ENCODE results near the gene KAT2A.

Gene KAT2A

DNA sequence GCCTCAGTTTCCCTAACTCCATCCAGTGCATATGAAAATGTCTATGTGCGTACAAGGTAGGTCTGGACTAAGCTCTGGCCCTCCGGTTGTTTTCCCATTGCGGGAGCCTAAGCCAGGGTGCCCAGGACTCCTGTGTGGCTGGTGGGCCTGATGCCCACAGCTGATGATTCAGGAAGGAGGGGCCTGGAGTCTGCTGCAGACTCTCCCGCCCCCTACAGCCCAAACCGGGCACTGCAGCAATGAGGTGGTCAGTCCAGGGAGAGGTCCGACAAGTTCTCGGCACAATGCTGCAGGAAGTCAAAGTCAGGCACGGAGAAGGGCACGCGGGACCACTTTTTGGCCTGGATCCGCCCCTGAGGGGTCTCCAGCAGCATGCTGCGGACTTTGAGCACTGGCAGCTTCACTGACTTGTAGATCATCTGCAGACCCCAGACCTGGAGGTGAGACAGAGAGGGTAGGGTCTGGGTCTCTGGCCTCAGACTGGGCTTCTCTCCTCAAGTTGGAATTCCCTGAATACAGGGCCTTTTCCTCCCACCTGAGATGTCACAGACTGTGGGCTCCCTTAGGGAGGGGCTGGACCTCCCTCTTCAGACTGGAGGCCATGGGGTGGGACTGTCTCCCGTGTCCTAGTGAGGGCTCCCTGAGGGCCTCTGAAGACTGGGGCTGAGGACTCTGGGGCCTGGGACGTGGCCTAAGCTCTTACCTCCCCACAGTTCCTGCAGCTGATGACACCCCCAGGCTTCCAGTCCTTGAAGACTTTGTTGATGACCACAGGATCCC is 19.5 kb downstream of the KAT2A start:
- H3K27me3 Mint-ChIP-seq = peaks cover 13 to 16% of the 10 kb centered on the region in 2 donors
- no peak overlapping the region for H3K4me3 Mint-ChIP-seq
- H3K9me3 Mint-ChIP-seq = no peaks in the 10 kb centered on the region
- H3K36me3 Mint-ChIP-seq = peaks cover 19 to 32% of the 10 kb centered on the region in 2 donors
- H3K4me1 Mint-ChIP-seq = peaks cover 18% of the 10 kb centered on the region in 2 donors
- no peak overlapping the region for H3K27ac Mint-ChIP-seq
- peak; percentile 58 for DNase-seq
- ATAC-seq (replicated peaks) = peak; percentile 83 to 85

DNA sequence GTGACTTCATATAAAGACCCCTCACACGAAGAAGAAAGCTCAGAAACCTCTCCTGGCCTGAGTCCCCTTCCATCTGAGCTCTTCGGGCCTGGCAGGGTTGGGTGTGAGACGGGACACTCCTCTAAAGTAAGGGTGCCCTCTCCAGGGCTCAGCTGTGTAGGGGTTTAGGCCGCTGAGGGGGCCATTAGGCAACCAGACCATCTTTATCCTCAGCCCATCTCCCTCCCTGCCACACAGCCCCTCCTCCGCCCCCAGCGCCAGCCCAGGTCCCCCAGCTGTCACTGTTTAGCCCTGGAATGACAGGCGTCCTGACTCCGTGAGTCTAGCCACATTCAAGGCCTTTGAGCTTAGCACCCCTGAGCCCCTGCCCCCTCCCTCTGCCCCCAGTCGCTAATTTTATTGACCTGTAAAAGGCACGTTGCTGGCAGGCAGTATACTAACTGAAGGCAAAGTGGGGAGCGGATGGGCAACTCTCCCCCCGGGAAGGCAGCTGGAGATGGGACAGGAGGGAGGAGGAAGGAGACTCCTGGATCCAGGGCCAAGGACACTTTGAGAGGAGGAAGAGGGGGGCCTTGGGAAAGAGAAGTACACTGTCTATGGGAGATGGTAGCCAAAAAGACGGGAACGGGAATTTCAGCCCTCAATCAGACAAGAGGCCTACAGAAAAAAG is 22.3 kb downstream of the KAT2A start:
- Mint-ChIP-seq H3K4me1 (peaks cover 17 to 18% of the 10 kb centered on the region in 2 donors), H3K4me3 (no peak overlapping the region), H3K9me3 (no peaks in the 10 kb centered on the region), H3K36me3 (peaks cover 7 to 16% of the 10 kb centered on the region in 2 donors), H3K27me3 (peaks cover 23 to 30% of the 10 kb centered on the region in 2 donors), H3K27ac (no peak overlapping the region)
- ATAC-seq (replicated peaks) (peak in 1 of 2 donors; percentile 27), DNase-seq (no peak)

DNA sequence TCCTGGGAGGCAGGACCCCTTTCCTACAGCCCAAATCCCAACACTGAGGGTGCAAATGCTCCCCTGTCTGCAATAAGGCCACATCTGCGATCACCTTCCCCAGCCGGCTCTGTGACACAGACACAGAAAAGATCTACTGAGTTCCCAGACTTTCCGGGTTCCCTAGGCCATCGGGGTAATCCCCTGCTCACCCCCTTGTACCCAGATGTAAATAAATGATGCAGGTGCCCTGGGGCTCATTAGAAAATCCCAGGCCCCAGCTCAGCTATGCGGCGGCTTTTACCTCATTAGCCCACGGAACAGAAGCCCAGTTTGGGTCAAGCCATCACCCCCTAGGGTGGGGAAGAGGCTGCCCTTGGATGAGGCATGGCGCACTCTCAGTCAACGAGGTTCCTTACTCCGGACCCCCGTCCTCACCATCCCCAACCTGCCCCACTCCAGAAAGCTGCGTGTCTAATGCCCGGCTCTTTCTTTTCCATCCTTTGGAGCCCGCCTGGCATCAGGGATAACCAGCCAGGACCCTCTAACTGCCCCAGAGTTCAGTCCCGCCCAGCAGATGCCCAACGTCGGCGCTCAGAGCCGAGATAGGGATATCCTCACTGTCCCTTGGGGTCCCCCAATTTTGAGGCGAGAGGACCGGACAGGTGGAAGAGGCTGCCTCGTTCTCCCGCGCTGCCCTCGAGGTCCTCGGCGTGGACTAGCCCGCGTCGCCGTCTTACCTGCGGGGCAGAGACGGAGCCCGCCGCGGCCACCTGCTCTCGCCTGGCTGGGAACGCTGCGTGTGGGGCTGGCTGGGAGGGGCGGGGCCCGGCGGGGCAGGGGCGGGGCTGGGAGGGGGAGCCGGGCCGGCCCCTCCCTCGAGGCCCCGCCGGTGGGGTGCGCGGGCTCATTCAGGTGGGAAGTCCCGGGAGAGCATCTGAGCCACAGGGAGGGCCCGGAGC is 23.2 kb downstream of the KAT2A start, which contains the start of gene ZNF385C:
Gene ZNF385C (minus strand): TSS at position 783 of the 941 bp plus-strand sequence. CDS start 35,417 bp downstream, outside the sequence.
- Mint-ChIP-seq H3K4me1 (peaks cover 17 to 18% of the 10 kb centered on the region in 2 donors), H3K27ac (peak within 1 kb of the TSS; percentile 62)

DNA sequence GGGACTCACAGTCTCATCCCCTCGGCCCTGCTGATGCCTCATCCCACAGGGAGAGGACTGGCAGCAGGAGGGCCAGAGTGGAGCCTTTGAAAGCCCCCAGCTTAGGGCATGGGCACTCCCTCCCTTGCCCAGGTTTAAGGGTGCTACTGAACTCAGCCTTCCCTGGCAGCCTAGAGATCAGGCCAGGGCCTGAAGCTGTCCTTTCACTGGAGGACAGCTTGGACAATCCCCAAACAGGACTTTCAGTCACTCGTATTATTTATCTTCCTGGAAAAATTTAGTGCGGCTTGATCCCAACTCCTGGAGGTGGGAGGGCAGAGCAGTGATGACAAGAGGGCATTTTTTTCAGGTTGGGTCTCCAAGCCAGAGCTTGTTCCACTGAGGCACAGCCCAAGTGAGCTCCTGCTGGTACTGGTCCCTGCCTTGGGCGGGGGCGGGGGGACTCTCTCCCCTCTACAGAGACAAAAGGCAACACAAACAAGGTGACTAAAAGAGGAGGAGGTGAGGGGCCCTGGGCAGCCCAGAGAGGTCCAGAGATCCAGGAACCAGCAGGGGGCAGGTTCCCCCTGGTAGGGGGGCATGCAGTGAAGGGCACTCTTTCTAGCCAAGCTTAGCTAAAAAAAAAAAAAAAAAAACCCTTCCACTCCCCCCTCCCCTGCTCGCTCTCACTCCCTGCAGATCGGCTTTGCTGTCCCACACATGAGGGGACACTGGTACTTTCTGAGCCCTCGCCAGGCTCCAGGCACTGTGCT is 24.6 kb downstream of the KAT2A start:
- ATAC-seq (replicated peaks) = no peak
- H3K9me3 Mint-ChIP-seq = no peaks in the 10 kb centered on the region
- H3K27me3 Mint-ChIP-seq = peaks cover 23 to 34% of the 10 kb centered on the region in 2 donors
- H3K36me3 Mint-ChIP-seq = peaks cover 2% of the 10 kb centered on the region in 2 donors
- no peak overlapping the region for H3K4me3 Mint-ChIP-seq
- no peak overlapping the region for H3K27ac Mint-ChIP-seq
- H3K4me1 Mint-ChIP-seq = peaks cover 12 to 15% of the 10 kb centered on the region in 2 donors
- no peak for DNase-seq

More for the DNA sequence above, 23.2 kb downstream of the KAT2A start, which contains the start of gene ZNF385C:
- H3K36me3 Mint-ChIP-seq = peaks cover 4 to 12% of the 10 kb centered on the region in 2 donors
- peak; percentile 56 to 60 for ATAC-seq (replicated peaks)
- no peaks in the 10 kb centered on the region for H3K9me3 Mint-ChIP-seq
- H3K27me3 Mint-ChIP-seq = peaks cover 23 to 34% of the 10 kb centered on the region in 2 donors
- no peak for DNase-seq
- peak within 1 kb of the TSS; percentile 67 to 76 for H3K4me3 Mint-ChIP-seq

DNA sequence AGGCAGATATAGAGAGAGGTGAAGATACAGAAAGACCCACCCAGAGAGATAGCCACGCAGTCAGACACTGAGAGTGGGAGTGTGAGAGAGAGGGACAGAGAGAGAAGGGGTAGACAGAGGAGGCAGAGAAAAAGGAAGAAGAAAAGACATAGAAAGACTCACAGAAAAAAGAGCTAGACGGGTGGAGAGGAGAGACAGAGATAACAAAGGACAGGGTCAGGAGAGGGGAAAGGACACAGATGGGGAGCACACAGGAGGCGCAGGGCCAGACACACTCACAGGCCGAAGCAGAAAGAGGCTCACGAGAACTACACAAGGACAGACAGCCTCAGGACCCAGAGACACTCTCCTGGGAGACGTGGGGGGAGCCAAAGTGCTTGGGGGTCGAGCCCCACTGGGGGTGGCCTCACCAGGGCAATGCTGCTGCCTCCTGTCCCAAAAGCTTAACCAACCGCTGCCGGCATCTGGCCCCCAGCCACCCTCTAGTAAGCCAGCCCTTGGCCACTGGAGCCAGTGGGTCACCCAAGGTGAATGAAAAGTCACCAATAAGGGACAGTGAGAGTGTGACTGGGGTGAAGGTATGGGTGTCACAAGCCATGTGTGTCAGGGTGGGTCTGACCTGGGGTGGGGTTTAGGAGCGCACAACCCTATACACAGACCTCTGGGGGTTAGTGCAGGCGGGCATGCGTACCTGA is 26.6 kb downstream of the KAT2A start:
- H3K27me3 Mint-ChIP-seq = peaks cover 23 to 46% of the 10 kb centered on the region in 2 donors
- no peak for ATAC-seq (replicated peaks)

DNA sequence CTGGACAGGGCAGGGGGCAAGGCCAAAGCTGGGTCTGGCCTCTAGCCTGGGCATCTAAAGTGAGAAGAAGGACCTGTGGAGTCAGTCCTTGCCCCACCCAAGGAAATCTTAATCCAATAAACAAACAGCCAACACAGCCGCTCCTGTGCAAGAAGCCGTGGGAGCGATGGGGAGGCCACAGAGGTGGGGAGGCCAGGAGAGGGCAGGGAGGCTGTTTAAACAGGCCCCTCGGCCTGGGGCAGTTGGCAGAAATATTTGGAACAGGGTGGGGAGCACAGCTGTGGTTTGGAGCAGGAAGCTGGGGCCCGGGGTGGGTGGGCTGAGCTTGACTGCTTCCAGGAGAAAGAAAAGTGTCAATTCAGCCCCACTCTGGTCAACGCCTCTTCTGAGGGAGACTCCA is 28.2 kb downstream of the KAT2A start:
- Mint-ChIP-seq H3K36me3 (no peaks in the 10 kb centered on the region), H3K4me3 (no peak overlapping the region), H3K4me1 (peaks cover 8% of the 10 kb centered on the region in 2 donors), H3K9me3 (no peaks in the 10 kb centered on the region), H3K27ac (no peak overlapping the region), H3K27me3 (peaks cover 24 to 51% of the 10 kb centered on the region in 2 donors)
- DNase-seq (no peak), ATAC-seq (replicated peaks) (no peak)

More for the DNA sequence above, 26.6 kb downstream of the KAT2A start:
- H3K4me3 Mint-ChIP-seq = no peak overlapping the region
- H3K4me1 Mint-ChIP-seq = peaks cover 10 to 12% of the 10 kb centered on the region in 2 donors
- H3K27ac Mint-ChIP-seq = no peak overlapping the region
- DNase-seq = no peak
- no peaks in the 10 kb centered on the region for H3K36me3 Mint-ChIP-seq
- no peaks in the 10 kb centered on the region for H3K9me3 Mint-ChIP-seq

DNA sequence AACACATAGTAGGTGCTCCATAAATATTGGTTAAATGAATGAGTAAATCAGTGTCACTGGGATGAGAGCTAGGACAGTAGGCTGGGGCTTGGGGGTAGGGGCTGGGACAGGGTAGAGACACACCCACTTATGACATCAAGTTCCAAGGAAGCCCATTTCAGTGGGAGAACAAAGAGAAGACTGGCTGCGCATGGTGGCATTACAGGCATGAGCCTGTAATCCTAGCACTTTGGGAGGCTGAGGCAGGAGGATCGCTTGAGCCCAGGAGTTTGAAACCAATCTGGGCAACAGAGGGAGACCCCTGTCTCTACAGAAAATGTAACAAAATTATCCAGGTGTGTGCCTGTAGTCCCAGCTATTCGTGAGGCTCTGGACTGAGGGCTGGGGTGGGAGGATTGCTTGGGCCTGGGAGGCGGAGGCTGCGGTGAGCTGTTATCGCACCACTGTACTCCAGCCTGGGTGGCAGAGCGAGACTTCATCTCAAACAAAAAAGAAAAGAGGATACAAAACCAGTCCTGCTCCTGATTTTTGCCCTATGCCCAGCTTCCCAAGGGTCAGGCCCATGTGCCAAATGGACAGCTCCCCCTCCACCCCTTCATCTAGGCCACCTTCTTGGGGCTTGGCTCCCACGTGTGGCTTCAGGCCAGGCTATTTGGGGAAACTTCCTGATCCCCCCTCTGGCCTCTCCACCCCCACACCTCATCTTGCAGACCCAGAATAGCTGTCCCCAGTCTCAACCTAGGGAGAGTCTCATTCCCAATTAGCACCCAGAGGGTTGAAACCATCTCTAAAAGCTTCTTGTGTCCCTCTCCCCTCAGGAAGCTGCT is 30.0 kb downstream of the KAT2A start:
- Mint-ChIP-seq H3K36me3 (no peaks in the 10 kb centered on the region), H3K4me3 (no peak overlapping the region), H3K4me1 (no peaks in the 10 kb centered on the region), H3K9me3 (no peaks in the 10 kb centered on the region), H3K27ac (no peak overlapping the region), H3K27me3 (peaks cover 9 to 34% of the 10 kb centered on the region in 2 donors)
- no peak for DNase-seq
- ATAC-seq (replicated peaks) = no peak

DNA sequence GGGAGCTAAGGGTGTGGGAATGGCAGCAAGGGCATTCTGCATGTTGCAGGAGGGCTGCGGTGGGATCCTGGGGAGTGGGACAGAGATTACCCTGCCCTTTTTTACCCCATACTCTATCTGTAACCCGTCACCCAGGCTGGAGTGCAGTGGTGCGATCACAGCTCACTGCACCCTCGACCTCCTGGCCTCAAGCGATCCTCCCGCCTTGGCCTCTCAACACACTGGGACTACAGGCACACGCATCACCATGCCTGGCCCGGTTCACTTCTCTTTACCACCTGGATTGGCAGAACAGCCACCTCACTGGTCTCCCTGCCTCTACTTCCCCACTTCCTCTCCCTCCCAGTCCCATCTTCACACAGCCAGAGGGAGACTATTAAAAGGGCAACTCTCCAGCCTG is 32.4 kb downstream of the KAT2A start:
- no peaks in the 10 kb centered on the region for H3K4me1 Mint-ChIP-seq
- no peaks in the 10 kb centered on the region for H3K36me3 Mint-ChIP-seq
- H3K9me3 Mint-ChIP-seq = no peaks in the 10 kb centered on the region
- no peak overlapping the region for H3K4me3 Mint-ChIP-seq
- no peak for DNase-seq
- no peak for ATAC-seq (replicated peaks)
- no peak overlapping the region for H3K27ac Mint-ChIP-seq
- peaks cover 4 to 25% of the 10 kb centered on the region in 2 donors for H3K27me3 Mint-ChIP-seq

DNA sequence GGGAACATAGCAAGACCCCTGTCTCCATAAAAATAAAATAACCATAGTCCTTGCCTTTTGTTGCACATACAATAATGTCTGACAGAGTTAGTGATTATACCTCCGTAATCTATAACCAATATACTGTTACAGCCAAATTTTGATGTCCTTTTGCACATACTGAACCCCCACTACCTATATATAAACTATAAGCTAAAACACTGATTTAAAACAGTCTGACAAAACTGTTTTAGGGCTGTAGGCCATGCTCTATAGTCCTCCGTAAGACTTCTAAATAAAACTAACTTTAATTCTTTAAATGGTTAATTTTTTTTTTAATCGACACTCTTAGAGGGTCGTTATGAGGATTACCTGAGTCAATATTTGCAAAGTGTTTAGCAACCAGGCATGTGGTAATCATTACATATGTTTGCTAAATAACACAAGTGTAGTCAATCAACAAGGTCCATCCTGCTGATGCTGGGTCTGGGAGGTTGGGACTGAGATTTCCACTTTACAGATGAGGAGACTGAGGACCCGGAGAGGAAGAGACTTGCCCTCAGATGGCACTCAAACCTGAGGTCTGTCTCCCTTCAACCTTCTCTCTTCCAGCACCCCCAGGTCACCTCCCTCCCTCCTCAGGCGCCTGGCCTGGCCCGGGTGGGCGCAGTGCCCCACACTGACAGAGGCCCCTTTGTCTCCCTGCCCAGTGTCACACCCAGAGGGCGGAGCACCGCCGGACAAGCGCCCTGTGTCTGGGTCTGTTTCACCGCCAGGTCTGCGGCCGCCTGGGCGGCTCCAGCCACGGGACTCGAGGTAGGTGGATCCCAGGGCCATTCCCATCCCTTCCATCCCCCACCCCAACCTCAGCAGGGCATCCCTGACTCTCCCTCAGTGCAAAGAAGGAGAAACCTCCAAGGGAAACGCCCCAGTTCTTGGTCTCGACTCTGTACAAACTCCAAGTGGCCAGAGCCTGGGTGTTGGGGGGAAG is 33.1 kb downstream of the KAT2A start:
- no peak for DNase-seq
- Mint-ChIP-seq H3K4me3 (no peak overlapping the region), H3K4me1 (no peaks in the 10 kb centered on the region)

DNA sequence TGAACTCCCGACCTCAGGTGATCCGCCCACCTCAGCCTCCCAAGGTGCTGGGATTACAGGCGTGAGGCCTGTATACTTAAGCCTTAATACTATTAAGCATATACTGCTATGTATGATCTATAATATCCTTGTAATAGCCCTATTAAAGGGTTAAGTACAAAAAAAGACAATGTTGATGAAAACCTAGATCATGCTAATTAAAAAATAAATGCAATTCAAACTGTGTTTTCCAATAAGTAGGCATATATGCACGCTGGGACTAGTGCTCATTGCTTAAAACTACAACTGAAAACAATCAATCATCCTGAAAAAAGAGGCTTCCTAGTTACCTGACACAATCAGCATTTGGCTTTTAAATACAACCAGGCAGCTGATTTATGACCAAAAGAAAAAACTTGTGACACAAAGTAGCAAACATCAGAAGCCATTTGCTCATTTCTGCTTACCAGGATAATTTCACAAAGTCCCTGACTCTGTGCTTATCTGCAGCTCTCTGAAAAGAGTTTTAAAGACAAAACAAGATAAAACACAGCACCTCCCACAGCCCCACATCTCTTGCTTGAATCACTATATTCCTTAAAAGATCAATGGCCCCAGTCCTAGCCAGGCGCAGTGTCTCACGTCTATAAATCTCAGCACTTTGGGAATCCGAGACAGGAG is 34.0 kb downstream of the KAT2A start:
- DNase-seq (no peak), ATAC-seq (replicated peaks) (no peak)
- peaks cover 7 to 21% of the 10 kb centered on the region in 2 donors for H3K27me3 Mint-ChIP-seq
- H3K9me3 Mint-ChIP-seq = no peaks in the 10 kb centered on the region
- H3K4me1 Mint-ChIP-seq = no peaks in the 10 kb centered on the region
- peak overlapping the region; percentile 20 for H3K27ac Mint-ChIP-seq
- H3K4me3 Mint-ChIP-seq = no peak overlapping the region
- H3K36me3 Mint-ChIP-seq = no peaks in the 10 kb centered on the region

More for the DNA sequence above, 33.1 kb downstream of the KAT2A start:
- Mint-ChIP-seq H3K27ac (no peak overlapping the region), H3K27me3 (peaks cover 4 to 21% of the 10 kb centered on the region in 2 donors), H3K9me3 (no peaks in the 10 kb centered on the region), H3K36me3 (no peaks in the 10 kb centered on the region)
- ATAC-seq (replicated peaks) = no peak

DNA sequence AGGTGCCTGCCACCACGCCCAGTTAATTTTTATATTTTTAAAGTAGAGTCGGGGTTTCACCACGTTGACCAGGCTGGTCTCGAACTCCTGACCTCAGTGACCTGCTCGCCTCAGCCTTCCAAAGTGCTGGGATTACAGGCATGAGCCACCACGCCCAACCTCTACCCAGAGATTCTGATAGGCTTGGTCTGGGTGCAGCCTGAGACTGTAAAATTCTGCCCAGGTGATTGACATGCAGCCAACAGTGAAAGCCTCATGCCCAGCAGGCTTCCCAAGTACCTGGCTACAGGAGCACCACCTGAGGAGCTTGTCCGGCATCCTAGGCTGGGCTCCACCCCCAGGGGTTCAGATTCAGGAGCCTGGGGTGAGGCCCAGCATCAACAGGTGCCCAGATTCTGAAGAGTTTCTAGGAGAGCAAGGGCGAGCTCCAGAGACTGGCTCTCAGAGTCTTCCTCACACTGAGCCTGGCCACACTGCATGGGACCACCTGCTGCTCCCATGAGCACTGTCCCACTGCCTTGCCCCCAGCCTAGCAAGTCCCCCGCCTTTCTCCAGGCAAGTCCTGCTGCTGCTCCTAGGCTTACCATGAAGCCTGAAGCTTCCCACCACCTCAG is 39.5 kb downstream of the KAT2A start:
- Mint-ChIP-seq H3K27ac (no peak overlapping the region), H3K4me3 (no peak overlapping the region), H3K4me1 (no peaks in the 10 kb centered on the region), H3K9me3 (no peaks in the 10 kb centered on the region), H3K36me3 (no peaks in the 10 kb centered on the region), H3K27me3 (peaks cover 0 to 4% of the 10 kb centered on the region in 2 donors)
- ATAC-seq (replicated peaks) (no peak), DNase-seq (no peak)
